DMS53 treated with DMSO at 0.1 percent for 48 hours (cell line): ENCODE data around the gene CLIC1.
A peak's percentile ranks its signal among the peaks of the same experiment; 100 is the strongest.

Experiments used
- DNase-seq: peaks from one replicate; lab custom pipeline; 2025; ENCODE audit not compliant: unreplicated experiment; lab: John Stamatoyannopoulos, UW

Gene CLIC1

GRCh38 chr6:31736021-31736767, at the start of gene CLIC1:
TSS of gene CLIC1 (minus strand) at chr6:31736530. CDS start at chr6:31736300, 230 bp downstream.
- DNase-seq, result peak; percentile 82

GRCh38 chr6:31785475-31785874, 49.1 kb upstream of the CLIC1 start:
- DNase-seq, result no peak

DNA sequence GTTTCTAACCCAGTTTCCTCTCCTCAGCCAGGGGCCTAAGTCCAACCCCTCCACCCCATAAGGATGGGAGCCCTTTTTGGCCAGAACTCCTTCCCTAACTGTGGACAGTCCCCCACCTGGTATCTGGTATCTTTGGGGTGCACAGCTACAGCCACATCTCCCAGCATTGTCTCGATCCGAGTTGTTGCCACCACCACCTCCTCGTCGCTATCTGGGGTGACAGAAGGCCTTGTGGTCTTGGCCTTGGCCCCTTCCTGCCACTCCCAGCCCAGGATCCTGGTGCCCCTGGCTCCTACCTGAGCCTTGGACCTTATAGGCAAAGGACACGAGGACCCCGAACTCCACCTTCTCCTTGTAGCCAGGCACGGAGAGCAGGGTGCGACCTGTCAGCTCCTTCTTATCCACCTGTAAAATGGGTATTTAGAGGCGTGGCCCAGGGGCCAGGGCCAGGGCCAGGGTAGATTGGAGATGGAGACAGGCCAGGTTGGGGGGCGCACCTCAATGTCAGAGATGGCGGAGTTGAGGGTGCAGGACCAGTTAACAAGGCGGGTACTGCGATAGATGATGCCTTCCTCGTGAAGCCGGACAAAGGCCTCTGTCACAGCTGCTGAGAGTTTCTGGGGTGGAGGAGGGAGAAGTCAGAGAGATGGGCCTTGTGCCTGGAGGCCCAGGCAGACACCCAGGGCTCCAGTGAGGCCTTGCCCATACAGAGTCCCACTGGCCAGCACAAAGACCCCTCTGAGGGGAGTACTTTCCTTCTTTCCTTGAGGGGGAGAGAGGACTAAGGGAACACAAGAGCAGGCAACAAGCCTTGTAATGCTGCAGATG, 48.0 kb upstream of the CLIC1 start:
- no peak for DNase-seq

DNA sequence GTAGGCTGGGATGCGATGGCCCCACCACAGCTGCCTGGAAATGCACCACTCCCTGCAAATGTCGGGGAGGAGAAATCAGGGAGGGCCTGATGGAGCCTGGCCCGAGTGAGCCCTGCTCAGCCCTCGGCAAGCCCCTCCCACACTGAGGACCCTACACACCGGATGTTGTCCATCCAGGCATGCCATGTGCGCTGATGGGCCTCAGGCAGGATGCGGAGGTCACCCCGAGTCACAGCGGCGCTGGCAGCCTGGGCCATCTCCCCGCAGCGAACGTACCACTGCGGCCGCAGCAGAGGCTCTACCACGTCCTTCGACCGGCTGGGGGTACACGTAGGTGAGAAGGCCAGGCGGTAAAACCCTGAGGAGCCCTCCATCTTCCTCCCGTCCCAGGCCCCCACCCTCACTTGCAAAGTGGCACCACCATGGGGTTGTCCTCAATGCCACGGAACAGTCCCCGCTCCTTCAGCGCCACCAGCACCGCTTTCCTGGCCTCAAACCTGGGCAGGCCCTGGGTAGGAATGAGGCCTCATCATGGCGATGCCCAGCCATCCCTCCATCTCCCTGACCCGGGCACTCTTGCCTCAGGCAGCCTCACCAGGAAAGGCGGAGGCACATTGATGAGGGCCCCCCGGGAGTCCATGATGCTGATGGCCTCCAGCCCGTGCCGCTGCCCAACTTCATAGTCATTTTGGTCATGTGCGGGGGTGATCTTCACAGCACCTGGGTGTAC, 46.0 kb upstream of the CLIC1 start:
- DNase-seq, result no peak

- DNase-seq, result no peak
These were observed 45.2 kb upstream of the CLIC1 start for GRCh38 chr6:31781244-31782125.

GRCh38 chr6:31780507-31781243, 44.3 kb upstream of the CLIC1 start:
- no peak for DNase-seq

DNA sequence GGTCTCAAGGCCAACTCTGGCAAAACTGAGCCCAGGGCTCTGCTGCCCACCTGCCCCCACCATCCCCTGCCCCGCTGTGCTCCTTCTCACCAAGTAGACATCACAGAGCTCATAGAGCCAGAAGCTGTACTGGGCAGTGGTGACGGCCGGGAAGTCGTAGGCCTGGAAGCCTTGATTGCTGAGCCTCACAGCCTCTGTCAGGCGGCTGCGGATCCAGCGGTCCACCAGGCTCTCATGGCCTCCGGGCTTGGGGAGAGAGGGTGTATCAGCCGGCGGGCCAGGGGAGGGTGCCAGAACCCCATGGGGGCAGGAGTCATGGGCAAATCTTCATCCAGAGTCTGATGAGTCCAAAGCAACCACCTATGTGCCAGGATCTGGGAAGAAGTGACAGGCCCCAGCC, 43.6 kb upstream of the CLIC1 start:
- no peak for DNase-seq

DNA sequence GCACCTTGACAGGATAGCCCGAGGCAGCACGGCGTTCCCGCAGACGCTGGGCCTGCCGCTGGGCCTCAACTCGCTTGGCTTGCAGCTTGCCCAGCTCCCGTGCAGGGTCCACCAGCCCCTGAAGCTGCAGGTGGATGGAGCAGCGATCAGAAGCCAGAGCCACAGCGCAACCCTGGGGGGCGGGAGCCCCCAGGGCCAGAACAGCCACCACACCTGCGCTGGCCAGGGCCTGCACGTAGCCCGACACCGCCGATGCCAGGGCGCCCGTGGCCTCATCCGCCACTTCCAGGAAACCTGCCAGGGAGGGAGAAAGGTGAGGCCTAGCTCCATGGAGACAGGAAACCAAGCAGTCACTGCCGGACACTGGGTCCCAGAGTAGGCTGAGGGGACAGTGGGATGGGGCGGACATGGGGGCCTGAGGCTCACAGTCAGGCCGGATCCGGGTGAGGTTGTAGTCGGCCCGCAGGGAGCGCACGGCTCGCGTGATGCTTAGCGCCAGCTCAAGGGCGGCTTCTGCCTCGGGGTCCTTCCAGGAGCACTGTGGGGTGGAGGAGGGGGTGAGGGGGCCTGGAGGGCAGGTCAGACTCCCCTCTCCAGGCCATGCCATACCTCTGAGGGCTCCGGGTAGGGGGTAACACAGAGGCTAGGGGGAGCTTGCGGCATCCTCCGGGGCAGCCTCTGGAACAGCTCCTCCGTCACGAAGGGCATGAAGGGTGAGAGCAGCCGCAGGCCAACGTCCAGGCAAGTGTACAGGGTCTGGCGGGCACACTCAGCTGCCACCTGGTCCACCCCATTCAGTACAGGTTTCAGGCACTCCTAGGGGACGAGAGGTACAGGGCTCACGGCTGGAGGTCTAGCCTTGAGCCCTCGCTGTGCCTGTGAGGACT, 42.9 kb upstream of the CLIC1 start:
- no peak for DNase-seq

DNA sequence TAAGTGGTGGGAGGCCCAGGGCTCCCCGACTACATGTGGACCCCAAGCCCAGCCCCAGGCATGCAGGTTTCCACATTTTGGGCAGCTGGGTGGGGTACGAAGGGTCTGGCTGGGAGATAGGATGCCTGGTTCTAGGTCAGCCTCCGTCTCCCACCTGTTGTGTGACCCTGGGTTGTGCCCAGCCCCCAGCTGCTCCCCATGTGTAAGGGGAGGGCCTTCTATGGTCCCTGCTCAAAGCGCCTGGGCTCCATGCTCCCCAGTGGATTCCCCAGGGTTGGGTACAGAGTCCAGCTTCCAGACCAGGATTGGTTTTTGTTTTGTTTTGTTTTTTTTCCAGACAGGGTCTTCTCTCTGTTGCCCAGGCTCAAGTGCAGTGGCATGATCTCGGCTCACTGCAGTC, 41.9 kb upstream of the CLIC1 start:
- no peak for DNase-seq

DNA sequence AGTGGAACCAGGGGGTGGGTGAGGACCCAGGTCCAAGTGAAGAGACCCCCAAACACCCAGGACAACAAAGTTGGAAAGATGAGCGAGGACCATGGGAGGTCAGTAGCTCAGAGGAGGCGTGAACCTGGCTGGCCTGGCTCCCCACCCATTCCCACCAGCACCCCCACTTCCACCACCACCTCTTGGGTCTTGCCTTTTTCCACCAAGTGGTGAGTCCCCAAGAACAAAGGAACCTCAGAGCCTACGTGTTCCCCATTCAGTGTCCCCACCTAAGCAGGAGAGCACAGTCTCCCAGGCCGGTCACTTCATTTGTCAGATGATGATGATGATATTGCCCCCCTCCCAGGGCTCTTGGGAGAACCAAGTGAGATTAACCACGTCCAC, 41.3 kb upstream of the CLIC1 start:
- DNase-seq, result no peak

GRCh38 chr6:31776989-31777666, 40.8 kb upstream of the CLIC1 start, which contains the start of gene VWA7:
TSS of gene VWA7 (minus strand) at chr6:31777328. CDS start at chr6:31776779, 549 bp downstream.
- DNase-seq, result peak; percentile 91

GRCh38 chr6:31776485-31776988, 40.2 kb upstream of the CLIC1 start:
- peak; percentile 74 for DNase-seq

DNA sequence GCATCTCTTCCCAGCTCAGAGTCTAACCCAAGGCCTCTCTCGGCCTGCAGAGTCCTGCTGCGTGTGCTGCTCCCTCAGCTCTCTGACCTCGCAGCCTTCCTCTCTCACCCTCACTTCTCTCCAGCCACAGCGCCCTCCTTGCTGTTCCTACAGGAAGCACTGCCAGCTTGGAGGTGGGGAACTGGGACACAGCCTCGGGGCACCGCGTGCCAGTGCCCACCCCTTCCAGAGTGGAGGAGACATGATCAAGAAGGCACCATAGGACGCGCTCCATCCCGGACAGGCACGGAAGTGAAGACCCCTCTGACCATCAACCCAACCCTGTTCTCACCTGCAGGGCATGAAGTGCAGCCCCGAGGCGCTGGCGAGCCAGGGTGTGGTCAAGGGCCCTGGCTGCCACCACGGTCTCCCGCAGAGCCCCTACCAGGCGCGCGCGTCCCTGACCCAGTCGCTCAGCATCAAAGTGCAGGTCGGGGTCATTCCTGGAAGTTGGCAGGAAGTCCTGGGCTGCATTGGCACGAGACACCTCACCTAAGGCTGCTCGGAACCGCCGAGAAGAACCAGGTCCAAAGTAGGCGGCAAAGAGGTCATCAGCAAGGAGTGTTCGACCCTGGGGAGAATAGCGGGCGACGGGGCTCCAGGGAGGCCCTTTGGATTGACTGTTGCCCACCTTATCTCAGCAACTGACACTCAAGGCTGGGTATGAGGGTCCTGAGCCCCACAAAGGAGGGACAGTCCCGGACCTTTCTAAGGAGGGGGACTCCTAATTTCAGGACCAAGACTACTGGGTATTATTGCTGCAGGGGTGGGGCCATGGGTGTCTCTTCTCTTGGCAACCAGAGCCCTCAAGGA, 39.5 kb upstream of the CLIC1 start:
- DNase-seq, result no peak

DNA sequence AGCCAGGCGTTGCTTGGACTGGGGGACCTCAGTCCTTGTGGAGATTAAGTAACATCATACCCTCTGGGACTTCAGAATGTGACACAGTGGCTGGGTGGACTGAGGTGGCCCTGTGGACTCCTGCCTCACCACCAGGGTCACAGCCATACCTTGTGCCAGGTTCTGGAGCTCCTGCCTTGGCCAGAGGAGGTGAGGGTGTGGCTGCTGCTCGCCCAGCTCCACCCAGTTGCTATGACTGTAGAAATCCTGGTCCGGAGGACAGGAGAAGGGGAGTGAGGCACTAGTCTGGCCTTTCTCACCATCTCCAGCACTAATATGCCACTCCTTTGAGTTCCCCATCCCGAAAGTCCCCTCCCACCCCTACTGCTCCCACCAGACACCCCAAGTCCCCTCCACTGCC, 38.9 kb upstream of the CLIC1 start:
- DNase-seq, result no peak

DNA sequence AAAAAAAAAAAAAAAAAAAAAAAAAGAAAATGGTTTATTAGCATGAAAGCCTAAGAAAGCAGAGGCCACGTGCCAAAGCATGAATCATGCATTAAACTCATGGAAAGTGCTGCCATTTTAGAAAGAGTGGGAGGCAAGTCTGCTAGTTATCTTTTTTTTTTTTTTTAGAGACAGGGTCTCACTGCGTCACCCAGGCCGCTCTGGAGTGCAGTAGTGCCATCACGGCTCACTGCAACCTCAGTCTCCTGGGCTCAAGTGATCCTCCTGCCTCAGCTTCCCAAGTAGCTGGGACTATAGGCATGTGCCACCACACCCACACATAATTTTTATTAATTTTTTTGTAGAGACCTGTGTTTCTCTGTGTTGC, 35.6 kb upstream of the CLIC1 start:
- DNase-seq, result no peak

GRCh38 chr6:31770860-31771259, 34.5 kb upstream of the CLIC1 start:
- no peak for DNase-seq

GRCh38 chr6:31769684-31770371, 33.5 kb upstream of the CLIC1 start:
- peak; percentile 83 for DNase-seq
